WTC11 (cell line): ENCODE measurements around the gene OPRM1. TPM values are rescaled to one million over a fixed set of nuclear protein-coding genes. Genes with fewer than 3 reads are reported as not detected.

Experiments used
- ATAC-seq: fragments of 200-7000 bp; cut with Tn5 transposase; 2 replicates; pipeline ENCODE4 v1.10.0; 2021; ENCODE audit warnings: mild to moderate bottlenecking, moderate library complexity
- CTCF ChIA-PET: fragments of 300-600 bp; sonication (Branson Sonifier 250); formaldehyde crosslinking; loops from one replicate; lab custom pipeline; 2021; ENCODE audit warnings: antibody characterized with exemption; lab: Charles Lee
- POLR2A ChIA-PET: fragments of 350-600 bp; sonication (Branson Sonifier 250); formaldehyde crosslinking; loops from one replicate; lab custom pipeline; 2021; ENCODE audit warnings: antibody characterized with exemption; lab: Charles Lee
- DNase-seq: peaks from one replicate; pipeline ENCODE4 v3.0.0; 2021; ENCODE audit warnings: low spot score
- H3K27ac Mint-ChIP-seq: 2 replicates; pipeline ENCODE4 v1.8.0; 2021; ENCODE audit warnings: mixed read lengths
- H3K27me3 Mint-ChIP-seq: 2 replicates; pipeline ENCODE4 v1.8.0; 2021; ENCODE audit warnings: low read depth, mild to moderate bottlenecking, moderate library complexity, mixed read lengths
- H3K36me3 Mint-ChIP-seq: 2 replicates; pipeline ENCODE4 v1.8.0; 2021; ENCODE audit warnings: mixed read lengths
- H3K4me1 Mint-ChIP-seq: 2 replicates; pipeline ENCODE4 v1.8.0; 2022; ENCODE audit warnings: mixed read lengths
- H3K4me3 Mint-ChIP-seq: 2 replicates; pipeline ENCODE4 v1.8.0; 2021; ENCODE audit warnings: mild to moderate bottlenecking, moderate library complexity, mixed read lengths
- H3K9me3 Mint-ChIP-seq: 2 replicates; pipeline ENCODE4 v1.8.0; 2021; ENCODE audit warnings: mixed read lengths
- AFF4 ChIP-seq: sonication (generic); formaldehyde crosslinking; IDR thresholded peaks from 2 replicates; pipeline ENCODE4 v1.8.1; 2023; ENCODE audit warnings: mild to moderate bottlenecking, missing genetic modification reagents, borderline replicate concordance
- E2F1 ChIP-seq: sonication (generic); formaldehyde crosslinking; IDR thresholded peaks from 2 replicates; pipeline ENCODE4 v1.8.0; 2022; ENCODE audit warnings: mild to moderate bottlenecking, missing genetic modification reagents
- EMX1 ChIP-seq: fragments of 250-450 bp; sonication (Bioruptor Pico); IDR thresholded peaks from 2 replicates; pipeline ENCODE4 v1.8.0; 2021; ENCODE audit warnings: mild to moderate bottlenecking
- ERG ChIP-seq: fragments of 250-450 bp; sonication (Bioruptor Pico); IDR thresholded peaks from 2 replicates; pipeline ENCODE4 v1.8.0; 2021; ENCODE audit warnings: mild to moderate bottlenecking
- FOXP4 ChIP-seq: sonication (generic); formaldehyde crosslinking; IDR thresholded peaks from 2 replicates; pipeline ENCODE4 v1.8.0; 2022; ENCODE audit warnings: mild to moderate bottlenecking, missing genetic modification reagents
- HMGA2 ChIP-seq: fragments of 250-450 bp; sonication (Bioruptor Pico); IDR thresholded peaks from 2 replicates; pipeline ENCODE4 v1.4.0; 2021; ENCODE audit warnings: mild to moderate bottlenecking, moderate library complexity
- IRF2 ChIP-seq: sonication (generic); formaldehyde crosslinking; IDR thresholded peaks from 2 replicates; pipeline ENCODE4 v1.8.0; 2022; ENCODE audit warnings: low read depth, missing genetic modification reagents, borderline replicate concordance
- NR2C2 ChIP-seq: sonication (generic); formaldehyde crosslinking; IDR thresholded peaks from 2 replicates; pipeline ENCODE4 v1.8.0; 2022; ENCODE audit warnings: mild to moderate bottlenecking, missing genetic modification reagents
- PREB ChIP-seq: sonication (generic); formaldehyde crosslinking; IDR thresholded peaks from 2 replicates; pipeline ENCODE4 v1.8.1; 2022; ENCODE audit warnings: mild to moderate bottlenecking, missing genetic modification reagents, moderate library complexity, borderline replicate concordance
- SMAD4 ChIP-seq: sonication (generic); formaldehyde crosslinking; IDR thresholded peaks from 2 replicates; pipeline ENCODE4 v1.8.0; 2022; ENCODE audit warnings: mild to moderate bottlenecking, missing genetic modification reagents
- TCF7 ChIP-seq: sonication (generic); formaldehyde crosslinking; IDR thresholded peaks from 2 replicates; pipeline ENCODE4 v1.8.0; 2022; ENCODE audit warnings: mild to moderate bottlenecking, low read depth, missing genetic modification reagents, moderate library complexity
- ZNF138 ChIP-seq: sonication (generic); formaldehyde crosslinking; conservative IDR thresholded peaks from 2 replicates; pipeline ENCODE4 v1.8.1; 2022; ENCODE audit warnings: mild to moderate bottlenecking, moderate library complexity, missing genetic modification reagents
- total RNA-seq: library from RNA; stranded (reverse); gene quantifications from 3 replicates; pipeline ENCODE4 v1.2.3, GENCODE V29; 2021

Gene OPRM1
- total RNA-seq, 1 experiment from 2014 or later = not detected

GRCh38 chr6:154218301-154218700, 179.3 kb downstream of the OPRM1 start (continued):
- TF ChIP-seq ERG (CRISPR knock-in tag) = no peak
- TF ChIP-seq E2F1 = no peak
- no peak for TF ChIP-seq TCF7 (CRISPR knock-in tag)
- TF ChIP-seq HMGA2 (CRISPR knock-in tag) = no peak
- no peak for TF ChIP-seq SMAD4
- no peak for TF ChIP-seq PREB (CRISPR knock-in tag)
- TF ChIP-seq, all 79 proteins: peak for 0

GRCh38 chr6:154218787-154219186, 179.7 kb downstream of the OPRM1 start:
- H3K27ac Mint-ChIP-seq = peak overlapping the region; percentile 17; the same call in 1 of the 2 replicates
- H3K27me3 Mint-ChIP-seq = no peaks in the 10 kb centered on the region
- peaks cover 14% of the 10 kb centered on the region for H3K4me1 Mint-ChIP-seq
- no peaks in the 10 kb centered on the region for H3K9me3 Mint-ChIP-seq
- DNase-seq (no peak), ATAC-seq (no peak)
- ChIA-PET POLR2A (no interaction called here), CTCF (no interaction called here)
- TF ChIP-seq HMGA2 (CRISPR knock-in tag) = no peak
- no peak overlapping the region for H3K4me3 Mint-ChIP-seq
- H3K36me3 Mint-ChIP-seq = no peaks in the 10 kb centered on the region

GRCh38 chr6:154219250-154219649, 180.2 kb downstream of the OPRM1 start:
- no peaks in the 10 kb centered on the region for H3K9me3 Mint-ChIP-seq
- no peaks in the 10 kb centered on the region for H3K36me3 Mint-ChIP-seq
- H3K27me3 Mint-ChIP-seq = no peaks in the 10 kb centered on the region
- ChIA-PET CTCF (no interaction called here), POLR2A (interaction anchor here (0.7 to 0.8 kb wide), 2 partner anchors 13 to 259 kb away, joined by 3 to 4 read pairs; no protein-coding TSS in a partner anchor)
- no peak overlapping the region for H3K4me3 Mint-ChIP-seq
- H3K4me1 Mint-ChIP-seq = peaks cover 14% of the 10 kb centered on the region
- ATAC-seq = peak; percentile 46
- TF ChIP-seq EMX1 (no peak), AFF4 (no peak), ZNF138 (CRISPR knock-in tag) (no peak), NR2C2 (no peak), IRF2 (CRISPR knock-in tag) (no peak), FOXP4 (no peak)
- peak overlapping the region; percentile 17; the same call in 1 of the 2 replicates for H3K27ac Mint-ChIP-seq
- no peak for DNase-seq
